MM.1S (cell line): ENCODE measurements around the gene ADH1A.

Experiments used
- DNase-seq: peaks from one replicate; pipeline ENCODE4 v3.0.0-alpha.2; 2015
- H2AFZ ChIP-seq: fragments of 300-600 bp; sonication (generic); 2 replicates; pipeline ENCODE4 v1.6.0; 2016; ENCODE audit warnings: antibody characterized with exemption, low read length
- H3F3A ChIP-seq: fragments of 300-600 bp; sonication (generic); 2 replicates; pipeline ENCODE4 v1.6.1; 2016; ENCODE audit warnings: mild to moderate bottlenecking, antibody characterized with exemption, low read length, moderate library complexity, mixed read lengths; ENCODE audit not compliant: insufficient read depth
- H3K27ac ChIP-seq: fragments of 300-600 bp; sonication (generic); 2 replicates; pipeline ENCODE4 v1.5.1; 2016; ENCODE audit warnings: mild to moderate bottlenecking, low read length
- H3K27me3 ChIP-seq: fragments of 300-600 bp; sonication (generic); replicated peaks from 2 replicates; pipeline ENCODE4 v1.6.0; 2016; ENCODE audit warnings: low read length; ENCODE audit not compliant: insufficient read depth
- H3K36me3 ChIP-seq: fragments of 300-600 bp; sonication (generic); replicated peaks from 2 replicates; pipeline ENCODE4 v1.6.1; 2016; ENCODE audit warnings: mild to moderate bottlenecking, low read length, mixed read lengths; ENCODE audit not compliant: insufficient read depth
- H3K4me1 ChIP-seq: fragments of 300-600 bp; sonication (generic); 2 replicates; pipeline ENCODE4 v1.6.1; 2016; ENCODE audit warnings: low read length, mixed read lengths
- H3K4me2 ChIP-seq: fragments of 300-600 bp; sonication (generic); 2 replicates; pipeline ENCODE4 v1.6.0; 2016; ENCODE audit warnings: low read depth, low read length
- H3K4me3 ChIP-seq: fragments of 300-600 bp; sonication (generic); 2 replicates; pipeline ENCODE4 v1.5.1; 2016; ENCODE audit warnings: low read length, mixed read lengths
- H3K79me2 ChIP-seq: fragments of 300-600 bp; sonication (generic); 2 replicates; pipeline ENCODE4 v1.6.1; 2016; ENCODE audit warnings: mixed run types, low read length, mixed read lengths
- H3K9ac ChIP-seq: fragments of 300-600 bp; sonication (generic); 2 replicates; pipeline ENCODE4 v1.6.1; 2016; ENCODE audit warnings: low read length, mixed read lengths
- H3K9me2 ChIP-seq: fragments of 300-600 bp; sonication (generic); replicated peaks from 2 replicates; pipeline ENCODE4 v1.6.1; 2016; ENCODE audit warnings: mild to moderate bottlenecking, low read length, mixed read lengths; ENCODE audit not compliant: insufficient read depth
- H3K9me3 ChIP-seq: fragments of 300-600 bp; sonication (generic); replicated peaks from 2 replicates; pipeline ENCODE4 v1.6.1; 2016; ENCODE audit warnings: mild to moderate bottlenecking, low read length, mixed read lengths; ENCODE audit not compliant: insufficient read depth
- H4K20me1 ChIP-seq: fragments of 300-600 bp; sonication (generic); 2 replicates; pipeline ENCODE4 v1.6.1; 2016; ENCODE audit warnings: mild to moderate bottlenecking, low read length, moderate library complexity, mixed read lengths; ENCODE audit not compliant: insufficient read depth
- CTCF ChIP-seq: fragments of 300-600 bp; sonication (generic); IDR thresholded peaks from 2 replicates; pipeline ENCODE4 v1.5.1; 2016; ENCODE audit warnings: antibody characterized with exemption, low read length, mixed read lengths
- EZH2 ChIP-seq: fragments of 300-600 bp; sonication (generic); optimal IDR thresholded peaks from 2 replicates; pipeline ENCODE3; 2017; ENCODE audit warnings: low read depth, mild to moderate bottlenecking, antibody characterized with exemption, low read length, mixed read lengths
- EZH2phosphoT487 ChIP-seq: fragments of 300-600 bp; sonication (generic); IDR thresholded peaks from 2 replicates; pipeline ENCODE4 v1.6.1; 2018; ENCODE audit warnings: antibody characterized with exemption, low read length

The ADH1A gene

DNA sequence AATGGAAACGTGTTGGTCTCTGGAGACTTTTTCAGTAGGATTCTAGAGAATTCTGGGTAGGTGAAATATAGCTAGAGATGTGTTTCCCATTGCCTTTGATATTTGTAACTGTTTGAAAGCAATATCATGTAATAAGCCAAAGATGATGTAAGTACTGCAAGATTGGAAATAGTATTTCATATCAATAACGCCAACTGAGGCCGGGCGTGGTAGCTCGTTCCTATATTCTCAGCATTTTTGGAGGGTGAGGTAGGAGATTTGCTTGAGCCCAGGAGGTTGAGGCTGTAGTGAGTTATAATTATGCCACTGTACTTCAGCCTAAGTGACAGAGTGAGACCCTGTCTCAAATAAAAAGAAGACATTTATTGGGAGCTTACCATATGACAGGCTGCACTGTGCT, 9.5 kb downstream of the ADH1A start:
- no peaks in the 10 kb centered on the region for H4K20me1 ChIP-seq
- DNase-seq = no peak
- no peak overlapping the region for H3K4me2 ChIP-seq
- H3K9ac ChIP-seq = no peak overlapping the region
- H3K27me3 ChIP-seq = no peaks in the 10 kb centered on the region
- no peaks in the 10 kb centered on the region for H3K79me2 ChIP-seq
- H3F3A ChIP-seq = no peaks in the 10 kb centered on the region
- no peaks in the 10 kb centered on the region for H3K9me2 ChIP-seq
- no peaks in the 10 kb centered on the region for H3K9me3 ChIP-seq
- no peaks in the 10 kb centered on the region for H3K4me1 ChIP-seq
- H3K27ac ChIP-seq = no peak overlapping the region
- H2AFZ ChIP-seq = no peak overlapping the region
- no peaks in the 10 kb centered on the region for H3K36me3 ChIP-seq
- H3K4me3 ChIP-seq = no peak overlapping the region
- no peak for TF ChIP-seq CTCF
- TF ChIP-seq EZH2 = no peak
- no peak for TF ChIP-seq EZH2phosphoT487

DNA sequence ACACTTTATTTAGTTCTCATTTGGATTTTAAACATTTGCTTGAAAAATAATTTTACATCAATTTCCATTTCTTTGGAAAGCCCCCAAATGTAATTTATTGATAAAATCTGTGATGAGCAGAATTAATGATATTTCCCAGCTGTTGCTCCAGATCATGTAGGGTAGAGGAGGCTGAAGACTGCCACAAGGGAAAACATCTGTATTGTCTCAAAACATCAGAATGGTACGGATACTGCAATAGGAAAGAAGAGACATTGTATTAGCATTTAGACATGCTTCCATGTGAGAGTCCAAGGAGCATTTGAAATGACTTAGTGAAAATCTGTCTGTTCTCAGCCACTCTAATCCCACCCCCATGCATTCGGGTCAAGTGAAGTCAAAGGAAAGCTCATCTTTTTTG, 14.4 kb downstream of the ADH1A start:
- Histone ChIP-seq H3K9ac (no peak overlapping the region), H4K20me1 (no peaks in the 10 kb centered on the region), H3F3A (no peaks in the 10 kb centered on the region), H3K4me2 (no peak overlapping the region), H3K79me2 (no peaks in the 10 kb centered on the region), H3K4me3 (no peak overlapping the region), H3K27me3 (no peaks in the 10 kb centered on the region), H3K9me2 (no peaks in the 10 kb centered on the region), H3K9me3 (no peaks in the 10 kb centered on the region), H3K36me3 (no peaks in the 10 kb centered on the region), H3K4me1 (no peaks in the 10 kb centered on the region), H3K27ac (no peak overlapping the region), H2AFZ (no peak overlapping the region)
- no peak for DNase-seq
- TF ChIP-seq EZH2 (no peak), EZH2phosphoT487 (no peak), CTCF (no peak)

DNA sequence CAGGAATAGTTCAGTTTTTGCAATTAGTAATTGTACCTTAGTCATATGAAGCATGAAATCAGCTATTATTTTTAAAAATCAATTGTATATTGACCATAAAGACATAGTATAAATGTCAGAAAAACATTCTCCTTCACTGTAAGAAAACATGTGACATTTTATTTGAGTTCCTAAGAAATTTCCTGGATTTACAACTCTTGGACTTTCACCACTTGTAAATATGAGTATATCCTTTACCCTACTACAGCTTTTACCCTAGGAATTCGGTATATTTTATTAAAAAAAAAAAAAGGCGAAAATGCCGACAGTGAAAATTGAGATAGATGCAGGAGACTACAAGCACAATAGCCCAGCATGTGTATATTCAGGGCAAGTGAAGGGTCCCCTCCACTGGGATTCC, 14.9 kb downstream of the ADH1A start:
- no peak for DNase-seq
- Histone ChIP-seq H3K9me3 (no peaks in the 10 kb centered on the region), H3K9me2 (no peaks in the 10 kb centered on the region), H3F3A (no peaks in the 10 kb centered on the region), H4K20me1 (no peaks in the 10 kb centered on the region), H3K4me3 (no peak overlapping the region), H3K27ac (no peak overlapping the region), H3K9ac (no peak overlapping the region), H3K4me2 (no peak overlapping the region), H3K79me2 (no peaks in the 10 kb centered on the region), H3K36me3 (no peaks in the 10 kb centered on the region), H2AFZ (no peak overlapping the region), H3K4me1 (no peaks in the 10 kb centered on the region), H3K27me3 (no peaks in the 10 kb centered on the region)
- TF ChIP-seq EZH2 (no peak), EZH2phosphoT487 (no peak), CTCF (no peak)

GRCh38 chr4:99275050-99275449, 15.7 kb downstream of the ADH1A start:
- no peaks in the 10 kb centered on the region for H3F3A ChIP-seq
- H2AFZ ChIP-seq = no peak overlapping the region
- no peak overlapping the region for H3K4me3 ChIP-seq
- TF ChIP-seq CTCF (no peak), EZH2phosphoT487 (no peak), EZH2 (no peak)
- no peak overlapping the region for H3K27ac ChIP-seq
- H3K4me1 ChIP-seq = no peaks in the 10 kb centered on the region
- H3K9me2 ChIP-seq = no peaks in the 10 kb centered on the region
- H3K9ac ChIP-seq = no peak overlapping the region
- no peaks in the 10 kb centered on the region for H3K27me3 ChIP-seq
- H3K9me3 ChIP-seq = no peaks in the 10 kb centered on the region
- no peak for DNase-seq
- H3K36me3 ChIP-seq = no peaks in the 10 kb centered on the region
- H3K4me2 ChIP-seq = no peak overlapping the region
- H3K79me2 ChIP-seq = no peaks in the 10 kb centered on the region
- no peaks in the 10 kb centered on the region for H4K20me1 ChIP-seq
